ENCODE measurements around the gene TP73. TPM values are rescaled to one million over a fixed set of nuclear protein-coding genes. Genes with fewer than 3 reads are reported as not detected.

TP73 gene
- total and polyA plus RNA-seq, 8 donors, result 0.11 to 0.51 (median 0.28) TPM

- Histone ChIP-seq H3K4me3 (no peak overlapping the region), H3K27ac (no peak overlapping the region), H3K36me3 (no peaks in the 10 kb centered on the region), H3K27me3 (peaks cover 4 to 7% (median 5%) of the 10 kb centered on the region in 4 donors), H3K9me3 (no peaks in the 10 kb centered on the region), H3K4me1 (peaks cover 0 to 13% (median 6%) of the 10 kb centered on the region in 3 donors)
- no peak for DNase-seq
- no peak for ATAC-seq
- intact Hi-C loops (cut with DNase I), result no loop called here
- 95% methylated on average over 27 of the region's 27 CpGs for WGBS, 2 donors
- no peak for FAIRE-seq
- TF ChIP-seq CTCF (IDR thresholded peaks at IDR 0.05), result no peak
These were observed 6.5 kb upstream of the TP73 start for GRCh38 chr1:3645666-3646355.

GRCh38 chr1:3646596-3646995, 5.7 kb upstream of the TP73 start:
- TF ChIP-seq CTCF (IDR thresholded peaks at IDR 0.05), result no peak
- Histone ChIP-seq H3K9me3 (no peaks in the 10 kb centered on the region), H3K27me3 (peaks cover 8 to 14% (median 12%) of the 10 kb centered on the region in 4 donors), H3K4me3 (no peak overlapping the region), H3K27ac (no peak overlapping the region), H3K36me3 (no peaks in the 10 kb centered on the region), H3K4me1 (peaks cover 3 to 17% (median 6%) of the 10 kb centered on the region in 3 donors)
- intact Hi-C loops (cut with DNase I), result no loop called here
- FAIRE-seq (no peak), DNase-seq (no peak), ATAC-seq (no peak)
- 92 to 96% methylated on average over 20 of the region's 20 CpGs for WGBS, 2 donors

GRCh38 chr1:3649342-3650247, 2.7 kb upstream of the TP73 start, which contains the start of gene WRAP73:
Gene WRAP73, minus strand, starts transcription at chr1:3650103. Its CDS starts 104 bp downstream, at chr1:3649999.
- FAIRE-seq, result no peak
- TF ChIP-seq CTCF (IDR thresholded peaks at IDR 0.05), result no peak
- ATAC-seq, result peak; percentile 97 to 98 (median 98)
- no peaks in the 10 kb centered on the region for H3K9me3 ChIP-seq
- peaks cover 8 to 23% (median 15%) of the 10 kb centered on the region in 4 donors for H3K27me3 ChIP-seq
- no peaks in the 10 kb centered on the region for H3K36me3 ChIP-seq
- WGBS, 2 donors, result 1% methylated on average over 60 of the region's 60 CpGs
- H3K4me3 ChIP-seq, result peak within 1 kb of the TSS; percentile 91 to 98 (median 94)
- intact Hi-C loops (cut with DNase I), result no loop called here
- DNase-seq, result peak; percentile 81 to 93 (median 87)
- peaks cover 6 to 20% (median 6%) of the 10 kb centered on the region in 3 donors for H3K4me1 ChIP-seq
- H3K27ac ChIP-seq, result no peak within 1 kb of the TSS

GRCh38 chr1:3650248-3651025, 1.9 kb upstream of the TP73 start:
- intact Hi-C loops (cut with DNase I), result no loop called here
- DNase-seq (peak in 1 of 6 donors; percentile 37), ATAC-seq (no peak), FAIRE-seq (no peak)
- no peak for TF ChIP-seq CTCF (IDR thresholded peaks at IDR 0.05)
- Histone ChIP-seq H3K4me3 (peak overlapping the region in 3 of 4 donors; percentile 91 to 98 (median 96)), H3K36me3 (no peaks in the 10 kb centered on the region), H3K27me3 (peaks cover 8 to 23% (median 15%) of the 10 kb centered on the region in 4 donors), H3K27ac (no peak overlapping the region), H3K4me1 (peaks cover 6 to 20% (median 6%) of the 10 kb centered on the region in 3 donors), H3K9me3 (no peaks in the 10 kb centered on the region)
- 14% methylated on average over 35 to 50 of the region's 50 CpGs for WGBS, 2 donors
